Endometrium (tissue), 2 donors: Measurements from ENCODE around the gene ARID5B.
"Not testable (repeated sequence)": the region's sequence is repeated elsewhere in the genome, so short reads cannot be mapped to it uniquely, and the experiment has no call there.

ENCODE experiments used
- FAIRE-seq: peaks from 2 replicates; lab custom pipeline; 2012; peaks lifted over from hg19 to GRCh38; lab: Jason Lieb, UNC
- donor health status: control.
- donor health status: control.

ARID5B gene

GRCh38 chr10:61965703-61966395 lies 64.3 kb downstream of the ARID5B start:
- FAIRE-seq, result no peak

- FAIRE-seq, result no peak
Observed at GRCh38 chr10:61967298-61967697, 65.8 kb downstream of the ARID5B start.

- peak; percentile 92 for FAIRE-seq
Observed at GRCh38 chr10:61970182-61971002, 68.9 kb downstream of the ARID5B start.

DNA sequence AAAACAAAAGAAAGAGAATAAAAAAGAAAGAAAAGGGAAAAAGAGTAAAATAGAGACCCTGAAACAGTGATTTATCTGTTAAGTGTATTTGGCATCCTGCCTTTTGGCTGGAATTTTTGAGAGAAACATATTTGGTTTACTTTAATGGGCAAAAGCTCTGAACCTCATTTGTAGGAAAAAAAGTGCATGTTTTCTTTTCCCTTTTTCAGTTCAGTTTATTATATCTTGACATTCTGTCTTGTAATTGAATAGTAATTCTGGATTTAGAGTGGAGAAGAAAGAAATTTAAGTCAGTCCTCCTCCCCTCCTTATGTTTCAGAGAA lies 69.5 kb downstream of the ARID5B start:
- no peak for FAIRE-seq

- FAIRE-seq, result no peak
Observed at GRCh38 chr10:61973169-61973568, 71.7 kb downstream of the ARID5B start.

GRCh38 chr10:61973906-61974305 lies 72.4 kb downstream of the ARID5B start:
- FAIRE-seq, result no peak

DNA sequence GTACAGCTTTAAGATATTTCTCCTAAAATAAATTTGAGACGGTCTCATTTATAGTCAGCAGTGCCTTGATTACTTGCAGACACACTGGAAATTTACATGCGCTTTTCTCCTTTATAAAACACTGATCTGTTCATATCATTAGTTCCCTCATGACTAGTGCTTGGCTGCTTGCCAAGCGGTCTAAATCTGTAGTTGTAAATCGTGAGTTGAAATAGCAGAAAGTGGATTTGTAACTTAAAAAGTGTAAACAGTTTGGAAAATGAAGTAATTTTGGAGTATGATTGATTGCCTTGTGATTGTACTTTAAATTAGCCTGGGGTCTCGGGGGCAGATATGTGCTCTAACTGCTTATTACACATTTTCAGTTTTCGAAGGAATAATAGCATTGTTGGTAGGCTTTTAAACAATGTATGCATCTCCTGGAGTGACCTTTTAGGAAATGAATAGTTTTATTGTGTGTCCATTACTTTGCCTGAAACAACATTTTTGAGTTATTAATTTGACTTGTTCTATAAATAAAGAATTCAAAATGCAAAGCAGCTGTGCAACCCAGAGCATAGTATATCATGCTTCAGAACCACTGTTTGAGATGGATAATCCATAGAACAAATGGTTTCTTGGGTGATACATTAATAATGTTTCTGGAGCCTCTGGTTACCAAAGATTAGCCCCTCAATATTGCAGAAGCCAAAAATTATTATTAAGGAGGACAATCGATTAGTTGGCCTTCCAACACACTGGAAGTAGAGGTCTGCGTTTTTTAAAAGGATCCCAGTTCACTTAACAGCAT lies 73.3 kb downstream of the ARID5B start:
- peak; percentile 73 for FAIRE-seq

DNA sequence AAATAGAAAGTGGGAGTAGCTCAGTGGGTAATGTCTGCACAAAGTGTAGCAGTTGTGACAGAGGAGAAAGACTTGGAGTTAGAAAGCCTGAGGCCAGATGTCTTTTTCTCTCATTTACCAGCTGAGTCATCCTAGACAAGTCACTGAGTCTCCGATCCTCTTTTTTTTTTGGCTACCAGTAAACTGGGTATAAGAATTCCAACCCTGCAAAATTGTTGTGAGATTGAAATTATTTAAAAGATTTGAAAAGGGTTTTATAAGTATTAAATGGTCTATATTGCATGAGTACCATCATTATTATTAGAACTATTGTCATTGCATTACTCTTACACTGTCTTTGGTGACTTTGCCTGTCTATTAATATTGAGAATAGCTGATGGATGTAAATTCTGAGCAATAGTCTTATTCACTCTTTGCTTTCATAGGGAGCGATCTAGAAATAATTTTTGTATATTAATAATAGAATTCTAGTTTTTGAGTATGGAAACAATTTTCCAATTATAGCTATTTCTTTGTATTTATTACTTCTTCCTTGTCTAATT lies 74.0 kb downstream of the ARID5B start:
- no peak for FAIRE-seq

GRCh38 chr10:61976951-61977721 lies 75.6 kb downstream of the ARID5B start:
- FAIRE-seq, result not testable (repeated sequence)

GRCh38 chr10:61978965-61979364 lies 77.5 kb downstream of the ARID5B start:
- FAIRE-seq, result no peak

GRCh38 chr10:61981460-61981859 lies 80.0 kb downstream of the ARID5B start:
- no peak for FAIRE-seq

DNA sequence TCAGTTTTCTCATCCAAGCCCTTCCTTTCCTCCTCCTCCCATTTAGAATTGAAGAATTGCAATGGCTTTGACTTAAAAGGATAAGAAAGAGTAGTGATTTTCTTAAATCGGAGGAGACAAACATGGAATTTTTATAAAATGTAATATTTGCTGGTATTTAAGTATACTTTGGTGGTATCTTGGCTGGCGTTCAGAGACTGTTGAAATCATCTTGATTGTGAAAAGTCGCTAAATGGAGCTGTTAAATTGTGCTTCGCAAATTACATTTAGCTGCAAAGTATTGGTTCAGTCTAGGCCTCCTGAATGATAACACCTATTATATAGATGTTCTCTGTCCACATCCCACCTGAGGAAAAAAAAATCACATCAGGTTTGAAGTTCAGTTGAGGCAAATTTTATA lies 81.8 kb downstream of the ARID5B start:
- FAIRE-seq, result no peak

DNA sequence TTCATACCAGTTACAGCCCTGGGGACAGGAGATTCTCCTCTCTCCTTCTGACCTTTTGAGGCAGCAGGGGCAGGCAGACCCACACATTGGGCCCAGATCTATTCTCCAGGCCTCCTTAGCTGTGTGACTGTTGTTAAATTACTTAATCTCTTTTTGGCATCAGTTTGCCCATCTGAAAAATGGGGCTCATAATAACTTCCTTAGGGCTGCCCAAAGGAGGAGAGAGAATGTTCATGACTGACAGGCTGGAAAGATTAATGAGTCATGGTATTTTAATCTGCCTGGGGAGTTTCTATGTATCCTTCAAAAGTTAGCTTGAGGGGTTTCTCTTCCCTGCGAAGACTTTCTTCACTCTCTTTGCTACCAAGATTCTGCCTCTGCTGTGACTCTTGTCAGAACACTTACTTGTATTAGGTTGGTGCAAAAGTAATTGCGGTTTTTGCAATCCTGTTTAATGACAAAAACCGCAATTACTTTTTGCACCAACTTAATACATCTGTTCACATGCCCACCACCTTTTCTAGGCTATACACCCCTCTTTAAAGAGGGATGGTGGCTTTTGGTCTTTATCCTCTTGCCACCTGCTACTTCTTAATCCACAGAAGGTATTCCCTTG lies 83.4 kb downstream of the ARID5B start:
- no peak for FAIRE-seq

- FAIRE-seq, result no peak
Observed at GRCh38 chr10:61985715-61986114, 84.2 kb downstream of the ARID5B start.

- FAIRE-seq, result no peak
Observed at GRCh38 chr10:61986382-61986781, 84.9 kb downstream of the ARID5B start.

DNA sequence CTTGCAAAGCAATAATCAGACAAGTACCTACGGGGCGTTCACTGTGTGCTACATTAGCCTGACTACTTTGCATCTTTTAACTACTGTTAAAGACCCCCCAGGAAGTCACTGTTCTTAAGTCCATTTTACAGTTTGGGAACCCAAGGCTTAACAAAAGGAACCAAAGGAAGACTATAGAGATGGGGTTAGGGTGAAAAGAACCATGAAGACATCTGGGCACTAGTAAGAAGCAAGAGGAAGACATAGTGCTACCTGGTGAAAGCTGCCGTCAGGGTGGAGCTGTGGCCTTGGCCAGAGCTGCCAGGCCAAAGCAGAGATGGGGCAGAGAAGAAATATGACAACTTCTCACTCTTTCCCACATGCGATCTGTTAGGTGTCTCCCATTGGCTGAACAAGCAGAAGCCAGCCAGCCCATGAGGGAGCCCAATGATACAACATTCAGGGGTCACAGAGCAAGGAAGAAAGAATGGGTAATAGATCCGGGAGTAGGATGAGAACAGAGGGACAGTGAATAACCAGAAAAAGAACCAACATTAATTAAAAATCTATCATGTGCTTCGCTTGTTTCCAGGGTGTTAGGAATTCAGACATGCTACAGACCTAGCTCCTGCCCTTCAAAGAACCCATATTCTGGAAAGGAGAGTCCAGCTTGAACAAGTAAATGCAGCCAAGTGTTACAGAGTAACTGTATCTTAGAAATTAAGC lies 85.4 kb downstream of the ARID5B start:
- no peak for FAIRE-seq

GRCh38 chr10:61987537-61987936 lies 86.0 kb downstream of the ARID5B start:
- no peak for FAIRE-seq

DNA sequence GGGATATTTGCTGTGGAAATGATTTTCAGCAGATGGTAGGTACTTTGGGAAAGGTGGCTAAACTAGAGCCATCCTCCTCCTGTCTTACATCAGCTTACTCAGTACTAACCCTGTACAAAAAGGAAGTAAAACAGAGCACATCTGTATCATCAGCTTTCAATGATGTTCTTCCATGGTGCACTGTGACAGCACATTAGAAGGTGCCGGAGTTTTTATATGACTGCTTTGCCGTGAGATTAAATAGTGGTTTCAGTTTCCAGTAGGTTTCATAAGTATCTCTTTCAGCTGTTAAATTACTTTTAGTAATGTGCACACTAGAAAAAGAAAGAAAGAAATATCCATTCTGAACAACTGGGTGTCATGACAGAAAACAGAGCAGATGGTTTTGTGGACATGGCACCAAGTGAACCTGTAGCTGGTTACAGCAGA lies 86.5 kb downstream of the ARID5B start:
- no peak for FAIRE-seq

GRCh38 chr10:61989995-61990760 lies 88.7 kb downstream of the ARID5B start:
- FAIRE-seq, result no peak

DNA sequence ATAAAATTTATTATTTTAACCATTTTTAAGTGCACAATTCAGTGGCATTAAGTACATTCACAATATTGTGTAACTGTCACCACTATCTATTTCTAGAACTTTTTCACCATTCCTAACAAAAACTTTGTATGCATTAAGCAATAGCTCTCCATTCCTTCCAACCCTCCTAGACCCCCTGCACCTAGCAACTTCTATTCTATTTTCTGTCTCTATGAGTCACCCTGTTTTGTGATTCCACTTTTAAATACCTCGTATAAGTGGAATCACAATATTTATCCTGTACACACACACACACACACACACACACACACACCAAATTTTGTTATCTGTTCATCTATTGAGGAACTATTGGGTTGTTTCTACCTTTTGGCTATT lies 89.2 kb downstream of the ARID5B start:
- FAIRE-seq, result no peak
